Left lung (tissue), 10 donors: ENCODE results near the gene FSD1L. TPM values are rescaled to one million over a fixed set of nuclear protein-coding genes. Genes with fewer than 3 reads are reported as not detected.

Source experiments
- ATAC-seq: fragments of 200-7000 bp; cut with Tn5 transposase; one replicate; pipeline ENCODE4 v1.9.1; 2020; ENCODE audit warnings: moderate library complexity
- DNase-seq, 4 donors: peaks; one replicate each; pipeline ENCODE4 v3.0.0-alpha.2; 2013 to 2020
- H3K27ac ChIP-seq, 2 donors: fragments of 200-600 bp; sonication (generic) in 1 of 2; one replicate each; pipeline versions ENCODE4 v1.5.0 to v1.8.0; 2020 to 2021
- H3K27me3 ChIP-seq, 2 donors: fragments of 200-600 bp; sonication (generic) in 1 of 2; one replicate each; pipeline versions ENCODE4 v1.5.0 to v1.8.0; 2020 to 2021
- H3K36me3 ChIP-seq, 2 donors: fragments of 200-600 bp; sonication (generic) in 1 of 2; one replicate each; pipeline versions ENCODE4 v1.5.0 to v1.8.0; 2020 to 2021
- H3K4me1 ChIP-seq, 2 donors: fragments of 200-600 bp; one replicate each; pipeline ENCODE4 v1.8.0; 2021
- H3K4me3 ChIP-seq, 2 donors: fragments of 200-600 bp; sonication (generic) in 1 of 2; one replicate each; pipeline versions ENCODE4 v1.5.0 to v1.8.0; 2020 to 2021; ENCODE audit warnings: mild to moderate bottlenecking in 1 of 2
- H3K9me3 ChIP-seq, 2 donors: fragments of 200-600 bp; sonication (generic) in 1 of 2; one replicate each; pipeline versions ENCODE4 v1.5.0 to v1.8.0; 2020 to 2021
- intact Hi-C, 2 donors: fragments of 100-400 bp; cut with DNase I; formaldehyde crosslinking; loops; one replicate each; pipeline versions ENCODE4 v1.11.2 to v1.14.2; 2022
- polyA plus RNA-seq, 6 donors: library from polyadenylated mRNA; unstranded; fragments of 120-200 nt; gene quantifications; one replicate each; pipeline ENCODE4 v1.2.1, GENCODE V29; 2013; ENCODE audit not compliant: insufficient read length in 6 of 6
- total RNA-seq, 2 donors: library from RNA; stranded (reverse); fragmentation: NEBNext Ultra II Directional; extraction: Animal tissue kit (Norgen Biotek cat#: 25700); gene quantifications; one replicate each; pipeline ENCODE4 v1.2.1, GENCODE V29; 2021
- TF ChIP-seq, protein P1 (sequence below), 2 donors: fragments of 200-600 bp; sonication (generic) in 1 of 2; IDR thresholded peaks; one replicate each; pipeline versions ENCODE4 v1.5.0 to v1.8.0; 2021; ENCODE audit warnings: antibody characterized with exemption in 2 of 2
- donor health status: DM: no; HTN: yes; CAD: no.
- donor health status: DM: no; HTN: no; CAD: no.

FSD1L gene
- total and polyA plus RNA-seq, 8 donors = 3.7 to 9.4 (median 7.1) TPM

DNA sequence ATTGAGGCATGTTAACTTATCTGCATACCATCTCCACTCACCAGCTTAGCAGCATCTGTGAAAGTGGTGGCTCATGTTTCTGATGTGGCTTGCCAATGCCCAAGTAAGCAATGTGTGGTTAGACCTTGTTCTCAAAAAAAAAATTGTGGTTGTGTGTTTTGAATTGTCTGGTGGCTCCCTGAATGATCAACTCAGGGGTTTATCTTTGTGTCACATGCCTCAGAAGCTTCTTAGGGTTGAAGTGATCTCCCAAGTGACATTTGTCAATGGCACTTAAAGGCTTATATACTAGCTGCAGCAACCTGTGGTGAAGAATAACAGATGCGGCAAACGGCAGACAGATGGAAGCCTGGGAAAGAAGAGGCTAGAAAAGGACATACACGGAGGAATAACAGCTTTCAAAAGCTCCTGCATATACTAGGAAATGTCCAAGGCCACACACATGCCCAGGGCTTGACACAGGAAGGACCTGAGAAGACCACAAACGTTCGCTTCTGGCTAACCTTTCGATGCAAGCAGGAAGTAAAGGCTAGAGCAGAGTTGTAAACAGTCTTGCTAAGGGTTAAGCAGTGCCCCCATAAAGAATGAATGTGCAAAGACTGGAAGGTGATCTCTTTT is 42.2 kb upstream of the FSD1L start:
- peaks cover 0 to 5% of the 10 kb centered on the region in 2 donors for H3K9me3 ChIP-seq
- H3K27ac ChIP-seq = no peak overlapping the region
- DNase-seq (no peak), ATAC-seq (no peak)
- no peaks in the 10 kb centered on the region for H3K36me3 ChIP-seq
- H3K27me3 ChIP-seq = no peaks in the 10 kb centered on the region
- intact Hi-C loops = no loop called here
- no peaks in the 10 kb centered on the region for H3K4me1 ChIP-seq
- TF ChIP-seq, protein P1, sequence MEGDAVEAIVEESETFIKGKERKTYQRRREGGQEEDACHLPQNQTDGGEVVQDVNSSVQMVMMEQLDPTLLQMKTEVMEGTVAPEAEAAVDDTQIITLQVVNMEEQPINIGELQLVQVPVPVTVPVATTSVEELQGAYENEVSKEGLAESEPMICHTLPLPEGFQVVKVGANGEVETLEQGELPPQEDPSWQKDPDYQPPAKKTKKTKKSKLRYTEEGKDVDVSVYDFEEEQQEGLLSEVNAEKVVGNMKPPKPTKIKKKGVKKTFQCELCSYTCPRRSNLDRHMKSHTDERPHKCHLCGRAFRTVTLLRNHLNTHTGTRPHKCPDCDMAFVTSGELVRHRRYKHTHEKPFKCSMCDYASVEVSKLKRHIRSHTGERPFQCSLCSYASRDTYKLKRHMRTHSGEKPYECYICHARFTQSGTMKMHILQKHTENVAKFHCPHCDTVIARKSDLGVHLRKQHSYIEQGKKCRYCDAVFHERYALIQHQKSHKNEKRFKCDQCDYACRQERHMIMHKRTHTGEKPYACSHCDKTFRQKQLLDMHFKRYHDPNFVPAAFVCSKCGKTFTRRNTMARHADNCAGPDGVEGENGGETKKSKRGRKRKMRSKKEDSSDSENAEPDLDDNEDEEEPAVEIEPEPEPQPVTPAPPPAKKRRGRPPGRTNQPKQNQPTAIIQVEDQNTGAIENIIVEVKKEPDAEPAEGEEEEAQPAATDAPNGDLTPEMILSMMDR (IDR thresholded peaks at IDR 0.05) = no peak
- no peak overlapping the region for H3K4me3 ChIP-seq

- intact Hi-C loops = no loop called here
- ATAC-seq = no peak
- DNase-seq = no peak
Measured at GRCh38 chr9:105406369-105406768, 41.5 kb upstream of the FSD1L start.

GRCh38 chr9:105413525-105413924 is 34.3 kb upstream of the FSD1L start:
- H3K27ac ChIP-seq = no peak overlapping the region
- no peaks in the 10 kb centered on the region for H3K27me3 ChIP-seq
- ATAC-seq (peak; percentile 64), DNase-seq (no peak)
- no peak overlapping the region for H3K4me3 ChIP-seq
- no peaks in the 10 kb centered on the region for H3K36me3 ChIP-seq
- peaks cover 0 to 9% of the 10 kb centered on the region in 2 donors for H3K4me1 ChIP-seq
- TF ChIP-seq, protein P1 (IDR thresholded peaks at IDR 0.05) = no peak
- peaks cover 0 to 8% of the 10 kb centered on the region in 2 donors for H3K9me3 ChIP-seq
- intact Hi-C loops = loop anchor here in 1 of 2 donors (10.0 kb wide), 2 partner anchors 249 to 549 kb away; no protein-coding TSS in a partner anchor

More at GRCh38 chr9:105406369-105406768, 41.5 kb upstream of the FSD1L start:
- TF ChIP-seq, protein P1 (IDR thresholded peaks at IDR 0.05) = no peak
- Histone ChIP-seq H3K4me3 (no peak overlapping the region), H3K27me3 (no peaks in the 10 kb centered on the region), H3K36me3 (no peaks in the 10 kb centered on the region), H3K27ac (no peak overlapping the region), H3K9me3 (peaks cover 0 to 5% of the 10 kb centered on the region in 2 donors), H3K4me1 (no peaks in the 10 kb centered on the region)

- TF ChIP-seq, protein P1 (IDR thresholded peaks at IDR 0.05) = peak; percentile 76 to 84
- H3K27ac ChIP-seq = no peak overlapping the region
- peaks cover 0 to 3% of the 10 kb centered on the region in 2 donors for H3K9me3 ChIP-seq
- DNase-seq (peak in 3 of 4 donors; percentile 38 to 78 (median 62)), ATAC-seq (peak; percentile 83)
- H3K4me3 ChIP-seq = no peak overlapping the region
- H3K4me1 ChIP-seq = peaks cover 0 to 14% of the 10 kb centered on the region in 2 donors
- intact Hi-C loops = loop anchor here in 1 of 2 donors (10.0 kb wide), 2 partner anchors 250 to 550 kb away; no protein-coding TSS in a partner anchor
- no peaks in the 10 kb centered on the region for H3K36me3 ChIP-seq
- H3K27me3 ChIP-seq = no peaks in the 10 kb centered on the region
Measured at GRCh38 chr9:105414947-105415661, 32.7 kb upstream of the FSD1L start.

- no peaks in the 10 kb centered on the region for H3K36me3 ChIP-seq
- no peak overlapping the region for H3K27ac ChIP-seq
- ATAC-seq (no peak), DNase-seq (no peak)
- no peak overlapping the region for H3K4me3 ChIP-seq
- intact Hi-C loops = loop anchor here in 1 of 2 donors (10.0 kb wide), 2 partner anchors 251 to 551 kb away; no protein-coding TSS in a partner anchor
- no peaks in the 10 kb centered on the region for H3K27me3 ChIP-seq
- H3K9me3 ChIP-seq = peaks cover 0 to 3% of the 10 kb centered on the region in 2 donors
- TF ChIP-seq, protein P1 (IDR thresholded peaks at IDR 0.05) = no peak
- H3K4me1 ChIP-seq = peaks cover 0 to 14% of the 10 kb centered on the region in 2 donors
Measured at GRCh38 chr9:105415662-105415980, 32.2 kb upstream of the FSD1L start.
